KMS-11 (cell line): Measurements from ENCODE around the gene SNX9.

Source experiments
- H2AFZ ChIP-seq: fragments of 200-600 bp; sonication (generic); 2 replicates; pipeline ENCODE4 v1.6.1; 2016; ENCODE audit warnings: antibody characterized with exemption, mixed run types, low read depth
- H3K27ac ChIP-seq: fragments of 200-600 bp; sonication (generic); 2 replicates; pipeline ENCODE4 v1.6.1; 2016; ENCODE audit warnings: mild to moderate bottlenecking, mixed run types
- H3K27me3 ChIP-seq: fragments of 200-600 bp; sonication (generic); 2 replicates; pipeline ENCODE4 v1.6.1; 2017; ENCODE audit warnings: mild to moderate bottlenecking, low read depth, mixed run types, moderate library complexity; ENCODE audit not compliant: insufficient read depth
- H3K36me3 ChIP-seq: fragments of 200-600 bp; sonication (generic); 2 replicates; pipeline ENCODE4 v1.6.1; 2017; ENCODE audit warnings: mild to moderate bottlenecking, mixed run types; ENCODE audit not compliant: insufficient read depth
- H3K4me1 ChIP-seq: fragments of 200-600 bp; sonication (generic); 2 replicates; pipeline ENCODE4 v1.6.1; 2016; ENCODE audit warnings: mild to moderate bottlenecking, low read depth, mixed run types; ENCODE audit not compliant: poor library complexity, severe bottlenecking
- H3K4me2 ChIP-seq: fragments of 200-600 bp; sonication (generic); 2 replicates; pipeline ENCODE4 v1.7.0; 2016; ENCODE audit warnings: mild to moderate bottlenecking, mixed run types
- H3K4me3 ChIP-seq: fragments of 200-600 bp; sonication (generic); IDR thresholded peaks from 2 replicates; pipeline ENCODE4 v1.6.1; 2017; ENCODE audit warnings: low read depth, low read length, mixed read lengths; ENCODE audit not compliant: insufficient read depth
- H3K79me2 ChIP-seq: fragments of 200-600 bp; sonication (generic); 2 replicates; pipeline ENCODE4 v1.6.1; 2016; ENCODE audit warnings: low read depth, mixed run types; ENCODE audit not compliant: insufficient read depth
- H3K9ac ChIP-seq: fragments of 200-600 bp; sonication (generic); 2 replicates; pipeline ENCODE4 v1.6.1; 2016; ENCODE audit warnings: mild to moderate bottlenecking, mixed run types
- H4K20me1 ChIP-seq: fragments of 200-600 bp; sonication (generic); 2 replicates; pipeline ENCODE4 v1.6.1; 2016; ENCODE audit warnings: mild to moderate bottlenecking, mixed run types; ENCODE audit not compliant: insufficient read depth
- CTCF ChIP-seq: fragments of 200-600 bp; sonication (generic); conservative IDR thresholded peaks from 2 replicates; pipeline ENCODE4 v1.6.1; 2017; ENCODE audit warnings: low read depth, mild to moderate bottlenecking, antibody characterized with exemption, low read length, moderate library complexity, mixed read lengths

Gene SNX9

DNA sequence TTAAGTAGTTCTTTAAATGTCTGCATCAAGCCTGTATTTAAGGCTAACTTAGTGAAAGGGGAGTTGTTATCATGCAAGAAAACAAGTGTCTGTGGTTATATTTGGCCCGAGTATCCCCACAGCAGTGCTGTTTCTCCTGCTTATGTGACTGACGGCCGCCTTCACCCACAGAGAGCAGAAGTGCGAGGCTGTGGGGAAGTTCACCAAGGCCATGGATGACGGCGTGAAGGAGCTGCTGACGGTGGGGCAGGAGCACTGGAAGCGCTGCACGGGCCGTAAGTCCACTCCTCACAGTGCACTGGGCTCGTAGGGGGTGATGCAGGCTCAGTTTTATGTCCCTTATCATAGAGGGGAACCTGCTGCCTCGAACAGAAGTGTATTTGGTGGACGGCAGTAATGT, 105.4 kb downstream of the SNX9 start:
- Histone ChIP-seq H3K4me1 (no peaks in the 10 kb centered on the region), H3K79me2 (no peaks in the 10 kb centered on the region), H3K27me3 (no peaks in the 10 kb centered on the region), H4K20me1 (no peaks in the 10 kb centered on the region), H3K27ac (no peak overlapping the region), H3K9ac (no peak overlapping the region), H3K36me3 (no peaks in the 10 kb centered on the region), H3K4me2 (no peak overlapping the region), H2AFZ (no peak overlapping the region), H3K4me3 (no peak overlapping the region)
- no peak for TF ChIP-seq CTCF

DNA sequence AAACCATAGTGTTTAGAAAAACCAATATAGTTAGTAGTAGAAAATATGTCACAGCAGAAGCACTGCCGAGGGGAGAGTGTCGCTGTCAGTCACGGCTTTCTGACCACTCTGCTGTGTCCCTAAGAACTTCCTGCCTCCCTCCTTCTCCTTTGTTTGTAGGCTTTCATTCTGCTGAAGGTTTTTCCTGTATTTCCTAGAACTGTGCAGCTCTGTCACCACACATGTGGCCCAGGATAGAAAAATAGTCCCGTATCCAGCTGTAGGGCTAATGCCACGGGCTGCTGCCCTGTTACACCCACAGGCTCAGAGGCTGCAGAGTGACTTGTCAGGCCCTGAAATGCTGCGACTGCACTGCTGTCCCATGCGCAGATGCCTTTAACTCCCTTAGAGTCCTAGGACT, 106.0 kb downstream of the SNX9 start:
- Histone ChIP-seq H3K9ac (no peak overlapping the region), H3K4me1 (no peaks in the 10 kb centered on the region), H3K4me3 (no peak overlapping the region), H3K36me3 (no peaks in the 10 kb centered on the region), H3K79me2 (no peaks in the 10 kb centered on the region), H3K27me3 (no peaks in the 10 kb centered on the region), H2AFZ (no peak overlapping the region), H3K4me2 (no peak overlapping the region), H3K27ac (no peak overlapping the region), H4K20me1 (no peaks in the 10 kb centered on the region)
- no peak for TF ChIP-seq CTCF

- Histone ChIP-seq H4K20me1 (no peaks in the 10 kb centered on the region), H2AFZ (no peak overlapping the region), H3K27me3 (no peaks in the 10 kb centered on the region), H3K79me2 (no peaks in the 10 kb centered on the region), H3K9ac (no peak overlapping the region), H3K27ac (no peak overlapping the region), H3K36me3 (no peaks in the 10 kb centered on the region), H3K4me1 (no peaks in the 10 kb centered on the region), H3K4me2 (no peak overlapping the region), H3K4me3 (no peak overlapping the region)
- no peak for TF ChIP-seq CTCF
Observed at GRCh38 chr6:157929765-157930319, 106.8 kb downstream of the SNX9 start.

- no peaks in the 10 kb centered on the region for H3K27me3 ChIP-seq
- no peaks in the 10 kb centered on the region for H4K20me1 ChIP-seq
- no peak for TF ChIP-seq CTCF
- H3K36me3 ChIP-seq: no peaks in the 10 kb centered on the region
- H3K4me2 ChIP-seq: no peak overlapping the region
- H3K4me1 ChIP-seq: no peaks in the 10 kb centered on the region
- H3K79me2 ChIP-seq: no peaks in the 10 kb centered on the region
- no peak overlapping the region for H2AFZ ChIP-seq
- H3K4me3 ChIP-seq: no peak overlapping the region
- no peak overlapping the region for H3K9ac ChIP-seq
- no peak overlapping the region for H3K27ac ChIP-seq
Observed at GRCh38 chr6:157935786-157936185, 112.7 kb downstream of the SNX9 start.
